DND-41 (cell line): Measurements from ENCODE around the gene RSPRY1.

ENCODE experiments used
- CTCF ChIP-seq: IDR thresholded peaks from 2 replicates; pipeline ENCODE4 v1.5.1; 2012; ENCODE audit warnings: borderline replicate concordance, low read length, moderate library complexity, mild to moderate bottlenecking; ENCODE audit not compliant: poor library complexity, severe bottlenecking; ENCODE audit errors: extremely low read depth
- EZH2 ChIP-seq: IDR thresholded peaks from 3 replicates; pipeline ENCODE4 v1.6.1; 2012; ENCODE audit warnings: borderline replicate concordance, low read depth, mild to moderate bottlenecking, moderate library complexity, low read length, inconsistent platforms; ENCODE audit not compliant: severe bottlenecking

- TF ChIP-seq CTCF: no peak
- TF ChIP-seq EZH2: no peak
Measured at GRCh38 chr16:57138281-57138935, 47.7 kb upstream of the RSPRY1 start.
